Astrocyte (in vitro differentiated cells and primary cell): Measurements from ENCODE around the gene TM9SF3.

Source experiments
- CTCF ChIP-seq: IDR thresholded peaks from 2 replicates; pipeline ENCODE4 v1.5.1; 2011; ENCODE audit warnings: low read depth, mild to moderate bottlenecking, inconsistent platforms, low read length, moderate library complexity; ENCODE audit not compliant: insufficient read depth
- EZH2 ChIP-seq: IDR thresholded peaks from 2 replicates; pipeline ENCODE4 v1.6.1; 2012; ENCODE audit warnings: mild to moderate bottlenecking, low read length, inconsistent platforms; ENCODE audit not compliant: insufficient read depth

- TF ChIP-seq EZH2 (no peak), CTCF (no peak)
These were observed 13.5 kb upstream of the TM9SF3 start for GRCh38 chr10:96600337-96600736.
